GM12878 (cell line): ENCODE measurements around the gene RFT1. TPM values are rescaled to one million over a fixed set of nuclear protein-coding genes. Genes with fewer than 3 reads are reported as not detected.

Experiments used
- ATAC-seq: fragments of 200-7000 bp; cut with Tn5 transposase; 3 replicates; pipeline ENCODE4 v1.9.1; 2020; ENCODE audit warnings: mild to moderate bottlenecking, moderate library complexity
- BruUV-seq: library from RNA; stranded (reverse); fragments of 400-500 nt; replicated peaks from 2 replicates; lab custom pipeline; 2021; lab: Mats Ljungman, UMichigan
- CTCF ChIA-PET: fragments of 300-600 bp; sonication (Branson Sonifier 250); formaldehyde crosslinking; extraction: SDS; loops from one replicate; lab custom pipeline; 2021; ENCODE audit warnings: inconsistent platforms; lab: Yijun Ruan, JAX
- POLR2A ChIA-PET: fragments of 350-600 bp; formaldehyde crosslinking; extraction: SDS; loops from one replicate; lab custom pipeline; 2021; ENCODE audit warnings: inconsistent platforms; lab: Charles Lee
- RAD21 ChIA-PET: fragments of 300-600 bp; sonication (Branson Sonifier 250); formaldehyde crosslinking; loops from one replicate; lab custom pipeline; 2023; ENCODE audit warnings: antibody characterized with exemption; ENCODE audit not compliant: unreplicated experiment; lab: Charles Lee
- SMC1A ChIA-PET: fragments of 300-600 bp; sonication (Branson Sonifier 250); formaldehyde crosslinking; loops from one replicate; lab custom pipeline; 2023; ENCODE audit not compliant: unreplicated experiment, uncharacterized antibody; lab: Charles Lee
- DNase-seq: peaks from one replicate; pipeline ENCODE4 v3.0.0-alpha.2; 2011; ENCODE audit warnings: low read depth, low spot score
- FAIRE-seq: peaks from 3 replicates; lab custom pipeline; 2011; peaks lifted over from hg19 to GRCh38; lab: Jason Lieb, UNC
- H2AFZ ChIP-seq: 2 replicates; pipeline ENCODE4 v1.6.0; 2011; ENCODE audit warnings: low read depth, low read length, control low read depth; ENCODE audit not compliant: control insufficient read depth
- H3K27ac ChIP-seq: 2 replicates; pipeline ENCODE4 v1.5.1; 2011; ENCODE audit warnings: control low read depth; ENCODE audit not compliant: control insufficient read depth, insufficient read depth
- H3K27me3 ChIP-seq, 2 experiments: replicated peaks in 1 of 2; 2 replicates each; pipeline versions ENCODE4 v1.6.0 to v1.6.1; 2011; ENCODE audit warnings: low read length in 1 of 2; ENCODE audit not compliant: control insufficient read depth in 2 of 2, insufficient read depth in 2 of 2
- H3K36me3 ChIP-seq, 2 experiments: 2 replicates each; pipeline ENCODE4 v1.5.1; 2011; ENCODE audit warnings: low read length in 1 of 2; ENCODE audit not compliant: control insufficient read depth in 2 of 2, insufficient read depth in 2 of 2
- H3K4me1 ChIP-seq: 2 replicates; pipeline ENCODE4 v1.6.1; 2011; ENCODE audit warnings: mild to moderate bottlenecking, low read length, moderate library complexity, mixed read lengths; ENCODE audit not compliant: control insufficient read depth, insufficient read depth
- H3K4me2 ChIP-seq: 2 replicates; pipeline ENCODE4 v1.6.0; 2011; ENCODE audit warnings: control low read depth; ENCODE audit not compliant: control insufficient read depth, insufficient read depth
- H3K4me3 ChIP-seq: fragments of 200-600 bp; sonication (generic); 2 replicates; pipeline ENCODE4 v1.5.1; 2016
- H3K79me2 ChIP-seq: 2 replicates; pipeline ENCODE4 v1.6.0; 2011; ENCODE audit warnings: low read length; ENCODE audit not compliant: control insufficient read depth, insufficient read depth
- H3K9ac ChIP-seq: 2 replicates; pipeline ENCODE4 v1.8.0; 2011; ENCODE audit warnings: low read length, control low read depth, mixed read lengths; ENCODE audit not compliant: control insufficient read depth, insufficient read depth
- H3K9me3 ChIP-seq: replicated peaks from 3 replicates; pipeline ENCODE4 v1.5.1; 2011; ENCODE audit warnings: mild to moderate bottlenecking, low read length; ENCODE audit not compliant: control insufficient read depth, insufficient read depth
- H4K20me1 ChIP-seq: 2 replicates; pipeline ENCODE4 v1.6.0; 2011; ENCODE audit not compliant: control insufficient read depth, insufficient read depth
- IRF4 ChIP-seq: IDR thresholded peaks from 2 replicates; pipeline ENCODE4 v1.6.1; 2011; ENCODE audit warnings: low read depth, low read length
- ZBED1 ChIP-seq: IDR thresholded peaks from 2 replicates; pipeline ENCODE4 v1.6.1; 2016; ENCODE audit warnings: borderline replicate concordance
- WGBS: methylation state at CpG from one replicate; pipeline ENCODE4 v1.1.6; 2016; ENCODE audit warnings: low lambda C conversion rate; ENCODE audit not compliant: insufficient replicate concordance, insufficient coverage; ENCODE audit errors: missing lambda C conversion rate; 5-methylcytosine and 5-hydroxymethylcytosine counted together
- in situ Hi-C: fragments of 300-500 bp; cut with MboI; formaldehyde crosslinking; loops from 9 replicates; pipeline ENCODE4 v1.14.3; 2018; ENCODE audit warnings: mixed read lengths
- intact Hi-C: fragments of 100-400 bp; cut with micrococcal nuclease; formaldehyde crosslinking; loops from one replicate; pipeline ENCODE4 v1.14.2; 2022; ENCODE audit not compliant: unreplicated experiment
- polyA plus RNA-seq, 11 experiments: library from polyadenylated mRNA; depleted of rRNA in 4 of 11; unstranded in 6 of 11; stranded (reverse) in 5 of 11; fragments of >200 nt; fragmentation: Nextera tagmentation in 4 of 11; fragmentation: Illumina TruSeq in 1 of 11; extraction: Ambion mirVana in 4 of 11; extraction: Trizol in 1 of 11; gene quantifications; 1 replicate in 1 of 11; 2 replicates in 10 of 11; pipeline versions ENCODE4 v1.2.1 to v1.2.3, GENCODE V29; 2011 to 2016; ENCODE audit warnings: inconsistent platforms in 2 of 11, missing spikeins in 2 of 11, low read depth in 1 of 11
- total RNA-seq, 4 experiments: library from RNA; depleted of rRNA in 3 of 4; stranded (reverse); fragments of >200 nt in 3 of 4; fragmentation: Illumina TruSeq in 1 of 4; extraction: Trizol in 1 of 4; gene quantifications; 2 replicates each; pipeline versions ENCODE4 v1.2.1 to v1.2.3, GENCODE V29; 2013 to 2021
- TF ChIP-seq, protein P1 (sequence below): fragments of 450-650 bp; IDR thresholded peaks from 2 replicates; pipeline ENCODE4 v1.6.1; 2017; ENCODE audit warnings: borderline replicate concordance

RFT1 gene
- total and polyA plus RNA-seq, 10 of the 15 experiments (the other 5 are each of a cell fraction or from before 2014, with no cell fraction given) = 16.6 to 75.1 (median 34.5) TPM

DNA sequence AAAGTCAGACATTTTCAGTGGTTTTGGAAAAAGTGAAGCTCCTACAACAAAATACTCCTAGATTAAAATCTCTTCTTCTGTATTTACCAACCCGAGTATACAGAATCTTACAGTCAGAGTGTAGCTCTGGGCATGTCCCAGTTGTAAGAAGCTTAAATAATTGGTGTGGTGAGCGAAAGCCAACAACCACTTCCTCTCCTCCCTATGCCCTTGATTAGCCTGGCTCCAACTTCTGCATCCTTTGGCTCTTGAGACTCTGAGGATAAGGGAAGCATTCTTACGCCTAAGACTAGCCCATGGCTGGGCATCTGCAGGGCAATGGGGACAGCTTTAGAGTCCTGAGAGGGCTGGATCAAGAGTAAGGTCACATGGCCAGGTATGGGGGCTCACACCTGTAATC lies 25.5 kb downstream of the RFT1 start:
- WGBS = 65% methylated on average over 3 of the region's 3 CpGs
- in situ Hi-C loops (no loop called here), intact Hi-C loops (no loop called here)
- H3K27ac ChIP-seq = no peak overlapping the region
- no TSS peak for BruUV-seq
- RAD21 ChIA-PET = interaction anchor here (1.1 kb wide), 2 partner anchors 9 to 92 kb away, joined by 4 to 5 read pairs; no protein-coding TSS in a partner anchor
- H3K36me3 ChIP-seq = peaks cover 6 to 32% of the 10 kb centered on the region in 2 experiments
- no peak overlapping the region for H3K4me2 ChIP-seq
- DNase-seq = no peak
- no peaks in the 10 kb centered on the region for H3K79me2 ChIP-seq
- H3K27me3 ChIP-seq = no peaks in the 10 kb centered on the region
- POLR2A ChIA-PET = interaction anchor here (0.6 kb wide), 1 partner anchor 11 kb away, joined by 5 read pairs; no protein-coding TSS in a partner anchor
- H3K9me3 ChIP-seq = no peaks in the 10 kb centered on the region
- H3K4me1 ChIP-seq = peaks cover 12% of the 10 kb centered on the region
- no peak for FAIRE-seq
- H2AFZ ChIP-seq = no peak overlapping the region
- TF ChIP-seq, protein P1, sequence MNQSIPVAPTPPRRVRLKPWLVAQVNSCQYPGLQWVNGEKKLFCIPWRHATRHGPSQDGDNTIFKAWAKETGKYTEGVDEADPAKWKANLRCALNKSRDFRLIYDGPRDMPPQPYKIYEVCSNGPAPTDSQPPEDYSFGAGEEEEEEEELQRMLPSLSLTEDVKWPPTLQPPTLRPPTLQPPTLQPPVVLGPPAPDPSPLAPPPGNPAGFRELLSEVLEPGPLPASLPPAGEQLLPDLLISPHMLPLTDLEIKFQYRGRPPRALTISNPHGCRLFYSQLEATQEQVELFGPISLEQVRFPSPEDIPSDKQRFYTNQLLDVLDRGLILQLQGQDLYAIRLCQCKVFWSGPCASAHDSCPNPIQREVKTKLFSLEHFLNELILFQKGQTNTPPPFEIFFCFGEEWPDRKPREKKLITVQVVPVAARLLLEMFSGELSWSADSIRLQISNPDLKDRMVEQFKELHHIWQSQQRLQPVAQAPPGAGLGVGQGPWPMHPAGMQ = no peak
- TF ChIP-seq ZBED1 = no peak
- TF ChIP-seq IRF4 = no peak
- H3K4me3 ChIP-seq = no peak overlapping the region
- ATAC-seq = no peak
- SMC1A ChIA-PET = interaction anchor here (0.9 to 2.7 kb wide), 6 partner anchors 8 to 92 kb away, joined by 3 to 13 read pairs (median 4); no protein-coding TSS in a partner anchor
- H4K20me1 ChIP-seq = no peaks in the 10 kb centered on the region
- H3K9ac ChIP-seq = no peak overlapping the region
- CTCF ChIA-PET = interaction anchor here (0.6 to 3.4 kb wide), 6 partner anchors 8 to 129 kb away, joined by 3 to 29 read pairs (median 5); no protein-coding TSS in a partner anchor
